ENCODE results near the gene TMEM238L.
A peak's percentile ranks its signal among the peaks of the same experiment; 100 is the strongest.

The TMEM238L gene

GRCh38 chr17:10771148-10771547 lies 32.8 kb downstream of the TMEM238L start:
- Mint-ChIP-seq H3K27ac (peak overlapping the region; percentile 68), H3K27me3 (ENCODE audit: low read depth, poor library complexity) (peaks cover 29% of the 10 kb centered on the region)

GRCh38 chr17:10769840-10770239 lies 34.1 kb downstream of the TMEM238L start:
- peaks cover 26% of the 10 kb centered on the region for H3K27me3 Mint-ChIP-seq (ENCODE audit: low read depth, poor library complexity)
- H3K9me3 Mint-ChIP-seq: peaks cover 25% of the 10 kb centered on the region
- no peak for DNase-seq
- H3K27ac Mint-ChIP-seq: no peak overlapping the region
- no peak for TF ChIP-seq CTCF (IDR thresholded peaks at IDR 0.05)
- no peak overlapping the region for H3K4me3 Mint-ChIP-seq
- H3K4me1 Mint-ChIP-seq: peaks cover 42% of the 10 kb centered on the region
- peaks cover 7% of the 10 kb centered on the region for H3K36me3 Mint-ChIP-seq (ENCODE audit: low read depth)

More at GRCh38 chr17:10771148-10771547, 32.8 kb downstream of the TMEM238L start:
- no peak for DNase-seq
- peaks cover 36% of the 10 kb centered on the region for H3K9me3 Mint-ChIP-seq
- no peak for TF ChIP-seq CTCF (IDR thresholded peaks at IDR 0.05)
- peaks cover 42% of the 10 kb centered on the region for H3K4me1 Mint-ChIP-seq
- peaks cover 15% of the 10 kb centered on the region for H3K36me3 Mint-ChIP-seq (ENCODE audit: low read depth)
- H3K4me3 Mint-ChIP-seq: no peak overlapping the region

- no peak overlapping the region for H3K27ac Mint-ChIP-seq
- no peak overlapping the region for H3K4me3 Mint-ChIP-seq
- DNase-seq: no peak
- peaks cover 7% of the 10 kb centered on the region for H3K36me3 Mint-ChIP-seq (ENCODE audit: low read depth)
- peaks cover 26% of the 10 kb centered on the region for H3K27me3 Mint-ChIP-seq (ENCODE audit: low read depth, poor library complexity)
- no peak for TF ChIP-seq CTCF (IDR thresholded peaks at IDR 0.05)
- peaks cover 23% of the 10 kb centered on the region for H3K9me3 Mint-ChIP-seq
- peaks cover 33% of the 10 kb centered on the region for H3K4me1 Mint-ChIP-seq
These were observed 35.1 kb downstream of the TMEM238L start for GRCh38 chr17:10768750-10769251.

- peaks cover 11% of the 10 kb centered on the region for H3K9me3 Mint-ChIP-seq
- no peak for DNase-seq
- H3K4me3 Mint-ChIP-seq: no peak overlapping the region
- H3K27ac Mint-ChIP-seq: no peak overlapping the region
- H3K4me1 Mint-ChIP-seq: peaks cover 17% of the 10 kb centered on the region
- TF ChIP-seq CTCF (IDR thresholded peaks at IDR 0.05): no peak
- H3K27me3 Mint-ChIP-seq (ENCODE audit: low read depth, poor library complexity): peaks cover 32% of the 10 kb centered on the region
- H3K36me3 Mint-ChIP-seq (ENCODE audit: low read depth): peaks cover 7% of the 10 kb centered on the region
These were observed 36.7 kb downstream of the TMEM238L start for GRCh38 chr17:10767232-10767631.

- H3K36me3 Mint-ChIP-seq (ENCODE audit: low read depth): no peaks in the 10 kb centered on the region
- no peaks in the 10 kb centered on the region for H3K9me3 Mint-ChIP-seq
- no peak overlapping the region for H3K27ac Mint-ChIP-seq
- peaks cover 14% of the 10 kb centered on the region for H3K4me1 Mint-ChIP-seq
- H3K4me3 Mint-ChIP-seq: no peak overlapping the region
- no peak for DNase-seq
- peaks cover 22% of the 10 kb centered on the region for H3K27me3 Mint-ChIP-seq (ENCODE audit: low read depth, poor library complexity)
- no peak for TF ChIP-seq CTCF (IDR thresholded peaks at IDR 0.05)
These were observed 41.9 kb downstream of the TMEM238L start for GRCh38 chr17:10762037-10762436.

GRCh38 chr17:10761281-10761680 lies 42.6 kb downstream of the TMEM238L start:
- no peak for DNase-seq
- Mint-ChIP-seq H3K9me3 (no peaks in the 10 kb centered on the region), H3K4me1 (peaks cover 22% of the 10 kb centered on the region), H3K27ac (no peak overlapping the region), H3K27me3 (ENCODE audit: low read depth, poor library complexity) (peaks cover 27% of the 10 kb centered on the region), H3K4me3 (no peak overlapping the region), H3K36me3 (ENCODE audit: low read depth) (no peaks in the 10 kb centered on the region)
- TF ChIP-seq CTCF (IDR thresholded peaks at IDR 0.05): no peak

All from nephron progenitor cell (in vitro differentiated cells).